ENCODE results near the gene CATSPERE.
"Not testable (repeated sequence)": the region's sequence is repeated elsewhere in the genome, so short reads cannot be mapped to it uniquely, and the experiment has no call there.

CATSPERE gene

GRCh38 chr1:244672946-244673682 lies 212.0 kb downstream of the CATSPERE start:
- DNase-seq, result no peak

- no peak for DNase-seq
Measured at GRCh38 chr1:244674446-244674845, 213.4 kb downstream of the CATSPERE start.

- DNase-seq, result no peak
Measured at GRCh38 chr1:244675167-244675566, 214.1 kb downstream of the CATSPERE start.

GRCh38 chr1:244678697-244679096 lies 217.6 kb downstream of the CATSPERE start:
- no peak for DNase-seq

- DNase-seq, result no peak
Measured at GRCh38 chr1:244680667-244681066, 219.6 kb downstream of the CATSPERE start.

- DNase-seq, result not testable (repeated sequence)
Measured at GRCh38 chr1:244682087-244682486, 221.0 kb downstream of the CATSPERE start.

All from activated CD8-positive, alpha-beta memory T cell treated with anti-CD3 and anti-CD28 coated beads for 24 hours (primary cell).